GM12891 (cell line): ENCODE data around the gene DMKN.

ENCODE experiments used
- PAX5 ChIP-seq: IDR thresholded peaks from 2 replicates; pipeline ENCODE4 v1.6.1; 2011; ENCODE audit warnings: low read length, moderate library complexity, mild to moderate bottlenecking; ENCODE audit not compliant: insufficient read depth, severe bottlenecking
- POLR2A ChIP-seq: IDR thresholded peaks from 2 replicates; pipeline ENCODE4 v1.6.1; 2011; ENCODE audit warnings: low read depth, low read length, control low read depth
- POLR2AphosphoS5 ChIP-seq: IDR thresholded peaks from 2 replicates; pipeline ENCODE4 v1.6.1; 2011; ENCODE audit warnings: low read depth, low read length, control low read depth
- SPI1 ChIP-seq: IDR thresholded peaks from 2 replicates; pipeline ENCODE4 v1.6.1; 2011; ENCODE audit warnings: low read depth, low read length, control low read depth
- TAF1 ChIP-seq: IDR thresholded peaks from 2 replicates; pipeline ENCODE4 v1.6.1; 2011; ENCODE audit warnings: low read depth, low read length, control low read depth

- TF ChIP-seq POLR2A, result no peak
- TF ChIP-seq POLR2AphosphoS5, result no peak
- no peak for TF ChIP-seq TAF1
- TF ChIP-seq PAX5, result no peak
- no peak for TF ChIP-seq SPI1
These were observed 28.8 kb upstream of the DMKN start for GRCh38 chr19:35542209-35542608.
